Measurements from ENCODE around the gene SLC18A2.

GRCh38 chr10:117240621-117241529, at the start of gene SLC18A2:
- no peak for TF ChIP-seq CTCF (IDR thresholded peaks at IDR 0.05)
- TF ChIP-seq POLR2A (IDR thresholded peaks at IDR 0.05) = no peak

All from lower leg skin (tissue), 3 donors.